CD4-positive, CD25-positive, alpha-beta regulatory T cell (primary cell): ENCODE results near the gene AIM2. TPM values are rescaled to one million over a fixed set of nuclear protein-coding genes. Genes with fewer than 3 reads are reported as not detected.

Experiments
- ATAC-seq, 2 donors: fragments of 150-1000 bp; cut with Tn5 transposase; one replicate each; pipeline ENCODE4 v1.10.0; 2021; ENCODE audit warnings: low read depth in 2 of 2, moderate number of reproducible peaks in 2 of 2, moderate library complexity in 1 of 2
- DNase-seq, 3 donors: peaks; one replicate each; pipeline versions ENCODE4 v3.0.0 to v3.0.0-alpha.2; 2012 to 2022; ENCODE audit warnings: mixed read lengths in 1 of 3
- H3K27ac ChIP-seq: one replicate; pipeline ENCODE4 v1.7.0; 2013; ENCODE audit warnings: mild to moderate bottlenecking, low read length; ENCODE audit not compliant: insufficient read depth, poor library complexity, severe bottlenecking
- H3K27me3 ChIP-seq: one replicate; pipeline ENCODE4 v1.7.0; 2013; ENCODE audit warnings: low read length; ENCODE audit not compliant: control insufficient read depth, insufficient read depth
- H3K36me3 ChIP-seq: one replicate; pipeline ENCODE4 v1.7.0; 2013; ENCODE audit warnings: mild to moderate bottlenecking, low read length, moderate library complexity; ENCODE audit not compliant: control insufficient read depth, insufficient read depth
- H3K4me1 ChIP-seq: 2 replicates; pipeline ENCODE4 v1.7.0; 2013; ENCODE audit warnings: mild to moderate bottlenecking, low read length; ENCODE audit not compliant: insufficient read depth, control insufficient read depth, poor library complexity, severe bottlenecking
- H3K4me3 ChIP-seq: one replicate; pipeline ENCODE4 v1.7.0; 2013; ENCODE audit warnings: low read depth, mild to moderate bottlenecking, low read length, moderate library complexity
- H3K9me3 ChIP-seq, 2 experiments: 1 replicate in 1 of 2; 2 replicates in 1 of 2; pipeline ENCODE4 v1.7.0; 2013; ENCODE audit warnings: low read length in 2 of 2, mild to moderate bottlenecking in 1 of 2, moderate library complexity in 1 of 2; ENCODE audit not compliant: control insufficient read depth in 2 of 2
- H3K27ac Mint-ChIP-seq, 3 donors: one replicate each; pipeline ENCODE4 v1.8.0; 2020 to 2022; ENCODE audit warnings: mild to moderate bottlenecking in 3 of 3, mixed read lengths in 3 of 3, moderate library complexity in 2 of 3
- H3K27me3 Mint-ChIP-seq: one replicate; pipeline ENCODE4 v1.8.0; 2022; ENCODE audit warnings: mild to moderate bottlenecking, mixed read lengths
- H3K36me3 Mint-ChIP-seq: one replicate; pipeline ENCODE4 v1.8.0; 2020; ENCODE audit warnings: mixed read lengths
- H3K4me1 Mint-ChIP-seq, 4 donors: one replicate each; pipeline ENCODE4 v1.8.0; 2020 to 2022; ENCODE audit warnings: mixed read lengths in 4 of 4, mild to moderate bottlenecking in 1 of 4
- H3K4me3 Mint-ChIP-seq, 4 donors: one replicate each; pipeline ENCODE4 v1.8.0; 2020 to 2022; ENCODE audit warnings: mild to moderate bottlenecking in 4 of 4, mixed read lengths in 4 of 4, moderate library complexity in 3 of 4
- H3K9me3 Mint-ChIP-seq, 7 donors: one replicate each; pipeline ENCODE4 v1.8.0; 2020 to 2022; ENCODE audit warnings: mixed read lengths in 7 of 7, mild to moderate bottlenecking in 3 of 7, moderate library complexity in 2 of 7
- polyA plus RNA-seq, 4 donors: library from polyadenylated mRNA; unstranded; fragments of 300-500 nt; fragmentation: Illumina TruSeq; gene quantifications; one replicate each; pipeline ENCODE4 v1.2.3, GENCODE V29; 2021
- total RNA-seq: library from RNA; stranded (reverse); gene quantifications from one replicate; pipeline ENCODE4 v1.2.3, GENCODE V29; 2022

AIM2 gene
- total and polyA plus RNA-seq, 5 donors from 2014 or later = 6.2 to 13.5 (median 7.4) TPM

DNA sequence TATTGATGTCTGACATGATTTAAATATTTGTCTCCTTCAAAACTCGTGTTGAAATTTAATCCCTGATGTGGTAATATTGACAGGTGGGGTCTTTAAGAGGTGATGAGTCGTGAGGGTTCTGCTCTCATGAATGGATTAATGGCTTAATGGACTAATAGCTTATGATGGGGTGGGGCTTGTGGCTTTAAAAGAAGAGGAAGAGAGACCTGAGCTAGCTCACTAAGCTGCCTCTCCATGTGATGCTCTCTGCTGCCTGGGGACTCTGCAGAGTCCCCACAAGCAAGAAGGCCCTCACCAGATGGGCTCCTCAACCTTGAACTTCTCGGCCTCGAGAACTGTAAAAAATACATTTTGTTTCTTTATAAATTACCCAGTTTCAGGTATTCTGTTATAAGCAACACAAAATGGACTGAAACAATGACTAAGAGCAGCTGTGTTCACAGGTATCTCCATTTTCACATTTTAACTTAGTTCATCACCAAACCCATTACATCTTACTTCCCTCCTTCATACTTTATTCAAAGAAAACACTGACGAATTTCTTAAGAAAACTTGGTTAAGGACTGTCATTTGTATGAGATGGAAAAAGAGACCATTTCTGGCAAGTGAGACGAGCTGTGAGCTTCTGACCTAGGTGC, 12.1 kb upstream of the AIM2 start:
- Histone ChIP-seq H3K36me3 (no peaks in the 10 kb centered on the region), H3K4me1 (no peaks in the 10 kb centered on the region), H3K4me3 (no peak overlapping the region), H3K27me3 (no peaks in the 10 kb centered on the region), H3K9me3 (no peaks in the 10 kb centered on the region), H3K27ac (no peak overlapping the region)
- no peaks in the 10 kb centered on the region for H3K36me3 Mint-ChIP-seq
- no peak overlapping the region for H3K4me3 Mint-ChIP-seq
- no peak overlapping the region for H3K27ac Mint-ChIP-seq
- H3K9me3 Mint-ChIP-seq = no peaks in the 10 kb centered on the region
- H3K4me1 Mint-ChIP-seq = peaks cover 5 to 16% (median 11%) of the 10 kb centered on the region in 4 donors
- ATAC-seq = no peak
- no peak for DNase-seq
- H3K27me3 Mint-ChIP-seq = no peaks in the 10 kb centered on the region

DNA sequence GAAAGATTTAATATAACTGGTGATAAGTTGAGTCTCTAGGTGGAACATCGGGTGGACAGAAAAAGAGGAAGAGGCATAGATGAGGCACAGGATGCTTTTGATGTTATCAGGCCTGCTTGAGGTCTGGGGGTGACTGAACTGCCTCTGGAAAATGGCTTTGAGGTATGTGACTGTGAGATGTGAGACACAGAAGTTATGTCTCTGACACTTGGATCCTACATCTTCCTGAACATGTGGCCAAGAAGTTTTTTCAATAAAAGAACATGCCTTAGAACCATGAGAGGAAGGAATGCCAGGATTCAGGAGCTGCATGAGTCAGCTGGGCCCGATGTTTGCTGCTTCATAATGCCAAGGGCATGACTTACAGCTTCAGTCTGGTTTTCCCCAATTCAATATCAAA, 11.5 kb upstream of the AIM2 start:
- no peak overlapping the region for H3K4me3 ChIP-seq
- no peaks in the 10 kb centered on the region for H3K27me3 ChIP-seq
- H3K9me3 ChIP-seq = no peaks in the 10 kb centered on the region
- H3K27ac ChIP-seq = no peak overlapping the region
- H3K36me3 ChIP-seq = no peaks in the 10 kb centered on the region
- H3K27me3 Mint-ChIP-seq = peaks cover 2% of the 10 kb centered on the region
- DNase-seq (no peak), ATAC-seq (no peak)
- H3K36me3 Mint-ChIP-seq = no peaks in the 10 kb centered on the region
- H3K9me3 Mint-ChIP-seq = peaks cover 0 to under 1% (median 0%) of the 10 kb centered on the region in 7 donors
- H3K27ac Mint-ChIP-seq = no peak overlapping the region
- H3K4me1 ChIP-seq = no peaks in the 10 kb centered on the region
- no peak overlapping the region for H3K4me3 Mint-ChIP-seq
- peaks cover 5 to 16% (median 11%) of the 10 kb centered on the region in 4 donors for H3K4me1 Mint-ChIP-seq

DNA sequence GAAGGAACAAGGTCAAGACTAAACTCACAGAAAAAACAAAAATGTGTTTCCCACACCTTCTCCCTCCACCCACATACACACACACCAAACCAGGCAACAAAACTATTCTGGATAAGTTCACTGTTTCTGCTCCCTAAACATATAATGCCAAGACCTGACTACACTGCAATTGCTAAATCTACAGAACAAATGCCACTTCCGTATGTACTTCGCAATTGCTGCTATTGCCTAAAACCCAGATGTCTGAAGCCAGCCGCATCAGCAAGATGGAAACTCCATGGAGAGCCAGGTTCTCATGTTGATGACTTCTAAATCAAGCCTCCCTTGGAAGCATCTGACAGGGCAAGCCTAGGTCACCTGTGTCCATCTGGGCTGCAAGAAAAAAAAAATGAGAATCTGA, 8.3 kb upstream of the AIM2 start:
- peaks cover 9% of the 10 kb centered on the region for H3K27me3 Mint-ChIP-seq
- H3K4me1 Mint-ChIP-seq = peaks cover 0 to 6% (median 2%) of the 10 kb centered on the region in 4 donors
- DNase-seq (no peak), ATAC-seq (no peak)
- no peak overlapping the region for H3K27ac Mint-ChIP-seq
- H3K27ac ChIP-seq = no peak overlapping the region
- no peaks in the 10 kb centered on the region for H3K4me1 ChIP-seq
- peaks cover 2% of the 10 kb centered on the region for H3K27me3 ChIP-seq
- no peak overlapping the region for H3K4me3 ChIP-seq
- H3K9me3 Mint-ChIP-seq = peaks cover 0 to 1% (median 0%) of the 10 kb centered on the region in 7 donors
- no peaks in the 10 kb centered on the region for H3K9me3 ChIP-seq
- no peak overlapping the region for H3K4me3 Mint-ChIP-seq
- H3K36me3 Mint-ChIP-seq = no peaks in the 10 kb centered on the region
- H3K36me3 ChIP-seq = no peaks in the 10 kb centered on the region

DNA sequence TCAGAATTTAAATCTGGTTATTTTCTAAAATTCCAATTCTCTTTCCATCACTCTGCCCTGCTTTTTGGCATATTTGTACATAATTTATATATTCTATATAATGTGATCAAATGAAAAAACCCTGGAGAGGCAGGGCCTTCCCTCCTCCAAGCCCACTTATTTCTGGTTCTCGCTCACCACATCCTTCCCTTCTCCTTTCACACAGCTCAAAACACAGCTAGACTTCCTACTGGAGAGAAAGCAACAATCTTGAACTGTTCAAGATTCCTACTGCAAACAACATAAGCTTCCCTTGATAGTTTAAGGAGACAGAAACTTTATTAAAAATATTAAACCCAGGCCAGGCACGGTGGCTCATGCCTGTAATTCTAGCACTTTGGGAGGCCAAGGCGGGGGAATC, 7.6 kb upstream of the AIM2 start:
- H3K27ac Mint-ChIP-seq = peak overlapping the region in 1 of 3 donors; percentile 46

DNA sequence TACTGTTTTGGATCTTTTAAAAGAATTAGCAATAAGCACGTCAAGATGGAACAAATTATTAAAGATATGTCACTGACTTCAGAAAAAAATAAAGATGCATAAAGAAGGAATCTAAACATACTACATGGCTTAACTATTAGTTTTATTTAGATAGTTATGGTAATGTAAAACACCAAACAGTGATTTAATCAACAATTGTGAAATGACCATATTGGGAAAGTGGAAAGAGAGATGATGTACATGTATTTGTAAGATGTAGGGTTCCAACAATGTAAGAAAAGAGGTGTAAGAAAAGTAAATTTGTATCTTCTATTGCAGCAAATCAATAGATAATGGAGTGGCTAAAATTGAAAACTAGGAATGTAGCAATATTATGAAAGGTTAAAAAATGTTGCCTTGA, 6.4 kb upstream of the AIM2 start:
- no peak for DNase-seq
- Mint-ChIP-seq H3K9me3 (peaks cover 0 to 2% (median 0%) of the 10 kb centered on the region in 7 donors), H3K4me3 (no peak overlapping the region), H3K27ac (no peak overlapping the region), H3K36me3 (no peaks in the 10 kb centered on the region), H3K27me3 (peaks cover 9% of the 10 kb centered on the region), H3K4me1 (peaks cover 0 to 3% (median 2%) of the 10 kb centered on the region in 4 donors)
- ATAC-seq = no peak
- H3K9me3 ChIP-seq = no peaks in the 10 kb centered on the region
- H3K4me3 ChIP-seq = no peak overlapping the region
- H3K4me1 ChIP-seq = no peaks in the 10 kb centered on the region
- no peak overlapping the region for H3K27ac ChIP-seq
- H3K27me3 ChIP-seq = peaks cover 2% of the 10 kb centered on the region
- H3K36me3 ChIP-seq = no peaks in the 10 kb centered on the region

More for the DNA sequence above, 7.6 kb upstream of the AIM2 start:
- ATAC-seq = no peak
- H3K36me3 Mint-ChIP-seq = no peaks in the 10 kb centered on the region
- H3K4me1 Mint-ChIP-seq = peaks cover 0 to 3% (median 2%) of the 10 kb centered on the region in 4 donors
- Histone ChIP-seq H3K9me3 (no peaks in the 10 kb centered on the region), H3K27me3 (peaks cover 2% of the 10 kb centered on the region), H3K4me1 (no peaks in the 10 kb centered on the region), H3K4me3 (no peak overlapping the region), H3K36me3 (no peaks in the 10 kb centered on the region), H3K27ac (no peak overlapping the region)
- no peak overlapping the region for H3K4me3 Mint-ChIP-seq
- H3K9me3 Mint-ChIP-seq = peaks cover 0 to 1% (median 0%) of the 10 kb centered on the region in 7 donors
- H3K27me3 Mint-ChIP-seq = peaks cover 9% of the 10 kb centered on the region
- DNase-seq = no peak

DNA sequence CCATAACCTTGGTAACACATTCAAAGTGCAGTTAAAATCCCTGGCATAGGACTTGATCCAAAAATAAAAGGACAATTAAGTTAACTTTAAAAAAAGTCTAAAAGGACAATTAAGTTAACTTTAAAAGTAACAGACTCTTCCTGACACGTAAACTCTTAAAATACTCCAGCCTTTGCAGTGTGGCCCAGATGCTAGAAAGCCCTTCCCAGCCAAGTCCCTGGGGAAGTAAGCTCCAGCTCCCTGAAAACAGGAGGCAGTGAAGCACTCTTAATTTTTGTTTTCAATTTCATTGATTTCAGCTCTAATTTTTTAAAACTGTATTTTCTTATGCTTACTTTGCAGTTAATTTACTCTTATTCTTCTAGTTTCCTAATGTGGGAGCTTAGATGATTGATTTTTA, 5.1 kb upstream of the AIM2 start:
- Mint-ChIP-seq H3K9me3 (peaks cover 0 to 2% (median 0%) of the 10 kb centered on the region in 7 donors), H3K27me3 (peaks cover 9% of the 10 kb centered on the region)
- no peak for ATAC-seq

DNA sequence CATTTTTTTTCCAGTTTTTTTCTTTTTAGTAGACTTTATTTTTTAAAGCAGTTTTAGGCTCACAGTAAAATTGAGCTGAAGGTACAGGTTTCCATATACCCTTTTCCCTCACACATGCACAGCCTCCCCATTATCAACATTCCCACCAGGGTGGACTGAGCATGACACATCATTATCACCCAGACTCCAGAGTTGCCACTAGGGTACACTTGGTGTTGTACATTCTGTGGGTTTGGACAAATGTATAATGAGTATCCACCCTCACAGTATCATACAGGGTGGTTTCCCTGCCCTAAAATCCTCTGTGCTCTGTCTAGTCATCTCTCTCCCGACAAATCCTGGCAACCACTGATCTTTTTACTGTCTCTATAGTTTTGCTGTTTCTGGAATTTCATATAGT, 3.0 kb upstream of the AIM2 start:
- H3K9me3 ChIP-seq = no peaks in the 10 kb centered on the region

More for the DNA sequence above, 5.1 kb upstream of the AIM2 start:
- Histone ChIP-seq H3K4me1 (peaks cover 6% of the 10 kb centered on the region), H3K9me3 (no peaks in the 10 kb centered on the region), H3K4me3 (no peak overlapping the region), H3K27ac (no peak overlapping the region), H3K27me3 (peaks cover 2% of the 10 kb centered on the region), H3K36me3 (no peaks in the 10 kb centered on the region)
- H3K27ac Mint-ChIP-seq = no peak overlapping the region
- no peak overlapping the region for H3K4me3 Mint-ChIP-seq
- DNase-seq = no peak
- peaks cover 3 to 14% (median 13%) of the 10 kb centered on the region in 4 donors for H3K4me1 Mint-ChIP-seq
- H3K36me3 Mint-ChIP-seq = no peaks in the 10 kb centered on the region

More for the DNA sequence above, 3.0 kb upstream of the AIM2 start:
- ATAC-seq (no peak), DNase-seq (no peak)
- Histone ChIP-seq H3K4me1 (peaks cover 19% of the 10 kb centered on the region), H3K27ac (no peak overlapping the region), H3K27me3 (peaks cover 2% of the 10 kb centered on the region), H3K4me3 (no peak overlapping the region), H3K36me3 (no peaks in the 10 kb centered on the region)
- Mint-ChIP-seq H3K9me3 (peaks cover 0 to 2% (median 0%) of the 10 kb centered on the region in 7 donors), H3K27ac (peak overlapping the region in 1 of 3 donors; percentile 70), H3K36me3 (no peaks in the 10 kb centered on the region), H3K27me3 (peaks cover 9% of the 10 kb centered on the region), H3K4me1 (peaks cover 9 to 30% (median 18%) of the 10 kb centered on the region in 4 donors), H3K4me3 (no peak overlapping the region)
